GM12878 (cell line): Measurements from ENCODE around the gene FRMPD2. TPM values are rescaled to one million over a fixed set of nuclear protein-coding genes. Genes with fewer than 3 reads are reported as not detected.

Experiments
- BACH1 ChIP-seq: fragments of 450-650 bp; IDR thresholded peaks from 2 replicates; pipeline ENCODE4 v1.6.1; 2017; ENCODE audit warnings: mild to moderate bottlenecking, borderline replicate concordance
- BMI1 ChIP-seq: fragments of 450-650 bp; IDR thresholded peaks from 2 replicates; pipeline ENCODE4 v1.6.1; 2016; ENCODE audit warnings: mild to moderate bottlenecking, moderate library complexity, borderline replicate concordance
- DPF2 ChIP-seq: fragments of 450-650 bp; IDR thresholded peaks from 2 replicates; pipeline ENCODE4 v1.6.1; 2017; ENCODE audit warnings: mild to moderate bottlenecking
- FOS ChIP-seq: IDR thresholded peaks from 3 replicates; pipeline ENCODE4 v1.6.1; 2011; ENCODE audit warnings: borderline replicate concordance; ENCODE audit not compliant: insufficient read length; ENCODE audit errors: extremely low read depth
- GATAD2B ChIP-seq: fragments of 450-650 bp; conservative IDR thresholded peaks from 2 replicates; pipeline ENCODE4 v1.6.1; 2017; ENCODE audit warnings: low read depth, mild to moderate bottlenecking, moderate library complexity
- HDAC6 ChIP-seq: fragments of 200-600 bp; sonication (generic); IDR thresholded peaks from one replicate; pipeline ENCODE4 v1.8.0; 2017; ENCODE audit warnings: antibody characterized with exemption; ENCODE audit not compliant: unreplicated experiment
- IKZF2 ChIP-seq, 2 experiments: fragments of 450-650 bp; IDR thresholded peaks; 2 replicates each; pipeline ENCODE4 v1.6.1; 2017; ENCODE audit warnings: mild to moderate bottlenecking in 2 of 2, moderate library complexity in 2 of 2
- NFXL1 ChIP-seq: fragments of 450-650 bp; IDR thresholded peaks from 2 replicates; pipeline ENCODE4 v1.6.1; 2017; ENCODE audit warnings: antibody characterized with exemption, mild to moderate bottlenecking, borderline replicate concordance
- SMAD5 ChIP-seq: IDR thresholded peaks from 2 replicates; pipeline ENCODE4 v1.6.1; 2016; ENCODE audit warnings: antibody characterized with exemption, low read depth
- SP1 ChIP-seq: IDR thresholded peaks from one replicate; pipeline ENCODE4 v1.6.1; 2011; ENCODE audit warnings: low read depth, low read length
- SREBF2 ChIP-seq: IDR thresholded peaks from 2 replicates; pipeline ENCODE4 v1.6.1; 2012; ENCODE audit warnings: mild to moderate bottlenecking, low read length
- YBX1 ChIP-seq: fragments of 450-650 bp; IDR thresholded peaks from 2 replicates; pipeline ENCODE4 v1.6.1; 2016; ENCODE audit warnings: antibody characterized with exemption
- ZNF274 ChIP-seq: IDR thresholded peaks from one replicate; pipeline ENCODE4 v1.8.0; 2011; ENCODE audit not compliant: insufficient read length, insufficient read depth
- ZZZ3 ChIP-seq: IDR thresholded peaks from 2 replicates; pipeline ENCODE4 v1.6.1; 2011; ENCODE audit warnings: low read depth; ENCODE audit not compliant: control insufficient read depth, insufficient read length
- polyA plus RNA-seq, 11 experiments: library from polyadenylated mRNA; depleted of rRNA in 4 of 11; unstranded in 6 of 11; stranded (reverse) in 5 of 11; fragments of >200 nt; fragmentation: Nextera tagmentation in 4 of 11; fragmentation: Illumina TruSeq in 1 of 11; extraction: Ambion mirVana in 4 of 11; extraction: Trizol in 1 of 11; gene quantifications; 1 replicate in 1 of 11; 2 replicates in 10 of 11; pipeline versions ENCODE4 v1.2.1 to v1.2.3, GENCODE V29; 2011 to 2016; ENCODE audit warnings: inconsistent platforms in 2 of 11, missing spikeins in 2 of 11, low read depth in 1 of 11
- total RNA-seq, 4 experiments: library from RNA; depleted of rRNA in 3 of 4; stranded (reverse); fragments of >200 nt in 3 of 4; fragmentation: Illumina TruSeq in 1 of 4; extraction: Trizol in 1 of 4; gene quantifications; 2 replicates each; pipeline versions ENCODE4 v1.2.1 to v1.2.3, GENCODE V29; 2013 to 2021
- TF ChIP-seq, protein P1 (sequence below): fragments of 450-650 bp; IDR thresholded peaks from 2 replicates; pipeline ENCODE4 v1.6.1; 2017; ENCODE audit warnings: mild to moderate bottlenecking, moderate library complexity
- TF ChIP-seq, protein P2 (sequence below): fragments of 450-650 bp; IDR thresholded peaks from 2 replicates; pipeline ENCODE4 v1.6.1; 2017; ENCODE audit warnings: low read depth, mild to moderate bottlenecking, moderate library complexity
- TF ChIP-seq, protein P3 (sequence below): IDR thresholded peaks from 2 replicates; pipeline ENCODE4 v1.6.1; 2011; ENCODE audit warnings: mild to moderate bottlenecking, low read depth, low read length, moderate library complexity; ENCODE audit not compliant: insufficient replicate concordance
- TF ChIP-seq, protein P4 (sequence below): fragments of 450-650 bp; formaldehyde crosslinking; IDR thresholded peaks from 2 replicates; pipeline ENCODE4 v1.4.0; 2020; ENCODE audit warnings: mild to moderate bottlenecking, moderate library complexity
- TF ChIP-seq, protein P5 (sequence below): fragments of 450-650 bp; IDR thresholded peaks from 2 replicates; pipeline ENCODE4 v1.6.1; 2018; ENCODE audit warnings: borderline replicate concordance, mild to moderate bottlenecking; ENCODE audit not compliant: partially characterized antibody

FRMPD2 gene
- total and polyA plus RNA-seq, 10 of the 15 experiments (the other 5 are each of a cell fraction or from before 2014, with no cell fraction given): 0.38 to 5.7 (median 1.4) TPM

DNA sequence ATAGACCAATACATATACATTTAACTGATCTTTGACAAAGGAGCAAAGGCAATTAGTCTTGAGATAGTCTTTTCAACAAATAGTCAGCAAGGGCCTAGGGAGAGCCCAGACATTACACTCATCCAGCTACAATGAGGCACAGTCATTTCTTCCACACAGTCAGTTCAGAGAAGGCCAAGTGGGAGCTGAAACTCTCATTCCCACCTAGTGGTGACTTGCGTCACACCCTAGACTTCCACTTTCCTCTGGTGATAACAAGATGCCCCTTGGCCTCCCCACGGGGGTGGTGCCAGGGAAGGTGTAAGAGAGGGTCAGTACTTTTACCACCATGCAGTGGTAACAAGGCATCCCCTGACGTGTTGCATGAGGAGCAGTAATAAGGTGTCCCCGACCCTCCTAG, 8.0 kb downstream of the FRMPD2 start (continued):
- TF ChIP-seq FOS (no peak), GATAD2B (no peak), BACH1 (no peak), YBX1 (no peak), IKZF2 (IDR thresholded peaks at IDR 0.05) (peak; percentile 30 to 36; a peak in 3 of 4 replicates), BMI1 (no peak), HDAC6 (no peak), SMAD5 (no peak), SP1 (no peak), ZZZ3 (no peak), ZNF274 (no peak), DPF2 (no peak), SREBF2 (no peak), NFXL1 (no peak)
- TF ChIP-seq, protein P1, sequence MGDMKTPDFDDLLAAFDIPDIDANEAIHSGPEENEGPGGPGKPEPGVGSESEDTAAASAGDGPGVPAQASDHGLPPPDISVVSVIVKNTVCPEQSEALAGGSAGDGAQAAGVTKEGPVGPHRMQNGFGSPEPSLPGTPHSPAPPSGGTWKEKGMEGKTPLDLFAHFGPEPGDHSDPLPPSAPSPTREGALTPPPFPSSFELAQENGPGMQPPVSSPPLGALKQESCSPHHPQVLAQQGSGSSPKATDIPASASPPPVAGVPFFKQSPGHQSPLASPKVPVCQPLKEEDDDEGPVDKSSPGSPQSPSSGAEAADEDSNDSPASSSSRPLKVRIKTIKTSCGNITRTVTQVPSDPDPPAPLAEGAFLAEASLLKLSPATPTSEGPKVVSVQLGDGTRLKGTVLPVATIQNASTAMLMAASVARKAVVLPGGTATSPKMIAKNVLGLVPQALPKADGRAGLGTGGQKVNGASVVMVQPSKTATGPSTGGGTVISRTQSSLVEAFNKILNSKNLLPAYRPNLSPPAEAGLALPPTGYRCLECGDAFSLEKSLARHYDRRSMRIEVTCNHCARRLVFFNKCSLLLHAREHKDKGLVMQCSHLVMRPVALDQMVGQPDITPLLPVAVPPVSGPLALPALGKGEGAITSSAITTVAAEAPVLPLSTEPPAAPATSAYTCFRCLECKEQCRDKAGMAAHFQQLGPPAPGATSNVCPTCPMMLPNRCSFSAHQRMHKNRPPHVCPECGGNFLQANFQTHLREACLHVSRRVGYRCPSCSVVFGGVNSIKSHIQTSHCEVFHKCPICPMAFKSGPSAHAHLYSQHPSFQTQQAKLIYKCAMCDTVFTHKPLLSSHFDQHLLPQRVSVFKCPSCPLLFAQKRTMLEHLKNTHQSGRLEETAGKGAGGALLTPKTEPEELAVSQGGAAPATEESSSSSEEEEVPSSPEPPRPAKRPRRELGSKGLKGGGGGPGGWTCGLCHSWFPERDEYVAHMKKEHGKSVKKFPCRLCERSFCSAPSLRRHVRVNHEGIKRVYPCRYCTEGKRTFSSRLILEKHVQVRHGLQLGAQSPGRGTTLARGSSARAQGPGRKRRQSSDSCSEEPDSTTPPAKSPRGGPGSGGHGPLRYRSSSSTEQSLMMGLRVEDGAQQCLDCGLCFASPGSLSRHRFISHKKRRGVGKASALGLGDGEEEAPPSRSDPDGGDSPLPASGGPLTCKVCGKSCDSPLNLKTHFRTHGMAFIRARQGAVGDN: no peak
- TF ChIP-seq, protein P2, sequence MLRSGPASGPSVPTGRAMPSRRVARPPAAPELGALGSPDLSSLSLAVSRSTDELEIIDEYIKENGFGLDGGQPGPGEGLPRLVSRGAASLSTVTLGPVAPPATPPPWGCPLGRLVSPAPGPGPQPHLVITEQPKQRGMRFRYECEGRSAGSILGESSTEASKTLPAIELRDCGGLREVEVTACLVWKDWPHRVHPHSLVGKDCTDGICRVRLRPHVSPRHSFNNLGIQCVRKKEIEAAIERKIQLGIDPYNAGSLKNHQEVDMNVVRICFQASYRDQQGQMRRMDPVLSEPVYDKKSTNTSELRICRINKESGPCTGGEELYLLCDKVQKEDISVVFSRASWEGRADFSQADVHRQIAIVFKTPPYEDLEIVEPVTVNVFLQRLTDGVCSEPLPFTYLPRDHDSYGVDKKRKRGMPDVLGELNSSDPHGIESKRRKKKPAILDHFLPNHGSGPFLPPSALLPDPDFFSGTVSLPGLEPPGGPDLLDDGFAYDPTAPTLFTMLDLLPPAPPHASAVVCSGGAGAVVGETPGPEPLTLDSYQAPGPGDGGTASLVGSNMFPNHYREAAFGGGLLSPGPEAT: no peak
- TF ChIP-seq, protein P3, sequence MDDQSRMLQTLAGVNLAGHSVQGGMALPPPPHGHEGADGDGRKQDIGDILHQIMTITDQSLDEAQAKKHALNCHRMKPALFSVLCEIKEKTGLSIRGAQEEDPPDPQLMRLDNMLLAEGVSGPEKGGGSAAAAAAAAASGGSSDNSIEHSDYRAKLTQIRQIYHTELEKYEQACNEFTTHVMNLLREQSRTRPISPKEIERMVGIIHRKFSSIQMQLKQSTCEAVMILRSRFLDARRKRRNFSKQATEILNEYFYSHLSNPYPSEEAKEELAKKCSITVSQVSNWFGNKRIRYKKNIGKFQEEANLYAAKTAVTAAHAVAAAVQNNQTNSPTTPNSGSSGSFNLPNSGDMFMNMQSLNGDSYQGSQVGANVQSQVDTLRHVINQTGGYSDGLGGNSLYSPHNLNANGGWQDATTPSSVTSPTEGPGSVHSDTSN: no peak
- TF ChIP-seq, protein P4, sequence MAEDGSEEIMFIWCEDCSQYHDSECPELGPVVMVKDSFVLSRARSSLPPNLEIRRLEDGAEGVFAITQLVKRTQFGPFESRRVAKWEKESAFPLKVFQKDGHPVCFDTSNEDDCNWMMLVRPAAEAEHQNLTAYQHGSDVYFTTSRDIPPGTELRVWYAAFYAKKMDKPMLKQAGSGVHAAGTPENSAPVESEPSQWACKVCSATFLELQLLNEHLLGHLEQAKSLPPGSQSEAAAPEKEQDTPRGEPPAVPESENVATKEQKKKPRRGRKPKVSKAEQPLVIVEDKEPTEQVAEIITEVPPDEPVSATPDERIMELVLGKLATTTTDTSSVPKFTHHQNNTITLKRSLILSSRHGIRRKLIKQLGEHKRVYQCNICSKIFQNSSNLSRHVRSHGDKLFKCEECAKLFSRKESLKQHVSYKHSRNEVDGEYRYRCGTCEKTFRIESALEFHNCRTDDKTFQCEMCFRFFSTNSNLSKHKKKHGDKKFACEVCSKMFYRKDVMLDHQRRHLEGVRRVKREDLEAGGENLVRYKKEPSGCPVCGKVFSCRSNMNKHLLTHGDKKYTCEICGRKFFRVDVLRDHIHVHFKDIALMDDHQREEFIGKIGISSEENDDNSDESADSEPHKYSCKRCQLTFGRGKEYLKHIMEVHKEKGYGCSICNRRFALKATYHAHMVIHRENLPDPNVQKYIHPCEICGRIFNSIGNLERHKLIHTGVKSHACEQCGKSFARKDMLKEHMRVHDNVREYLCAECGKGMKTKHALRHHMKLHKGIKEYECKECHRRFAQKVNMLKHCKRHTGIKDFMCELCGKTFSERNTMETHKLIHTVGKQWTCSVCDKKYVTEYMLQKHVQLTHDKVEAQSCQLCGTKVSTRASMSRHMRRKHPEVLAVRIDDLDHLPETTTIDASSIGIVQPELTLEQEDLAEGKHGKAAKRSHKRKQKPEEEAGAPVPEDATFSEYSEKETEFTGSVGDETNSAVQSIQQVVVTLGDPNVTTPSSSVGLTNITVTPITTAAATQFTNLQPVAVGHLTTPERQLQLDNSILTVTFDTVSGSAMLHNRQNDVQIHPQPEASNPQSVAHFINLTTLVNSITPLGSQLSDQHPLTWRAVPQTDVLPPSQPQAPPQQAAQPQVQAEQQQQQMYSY (CRISPR knock-in tag): no peak
- TF ChIP-seq, protein P5, sequence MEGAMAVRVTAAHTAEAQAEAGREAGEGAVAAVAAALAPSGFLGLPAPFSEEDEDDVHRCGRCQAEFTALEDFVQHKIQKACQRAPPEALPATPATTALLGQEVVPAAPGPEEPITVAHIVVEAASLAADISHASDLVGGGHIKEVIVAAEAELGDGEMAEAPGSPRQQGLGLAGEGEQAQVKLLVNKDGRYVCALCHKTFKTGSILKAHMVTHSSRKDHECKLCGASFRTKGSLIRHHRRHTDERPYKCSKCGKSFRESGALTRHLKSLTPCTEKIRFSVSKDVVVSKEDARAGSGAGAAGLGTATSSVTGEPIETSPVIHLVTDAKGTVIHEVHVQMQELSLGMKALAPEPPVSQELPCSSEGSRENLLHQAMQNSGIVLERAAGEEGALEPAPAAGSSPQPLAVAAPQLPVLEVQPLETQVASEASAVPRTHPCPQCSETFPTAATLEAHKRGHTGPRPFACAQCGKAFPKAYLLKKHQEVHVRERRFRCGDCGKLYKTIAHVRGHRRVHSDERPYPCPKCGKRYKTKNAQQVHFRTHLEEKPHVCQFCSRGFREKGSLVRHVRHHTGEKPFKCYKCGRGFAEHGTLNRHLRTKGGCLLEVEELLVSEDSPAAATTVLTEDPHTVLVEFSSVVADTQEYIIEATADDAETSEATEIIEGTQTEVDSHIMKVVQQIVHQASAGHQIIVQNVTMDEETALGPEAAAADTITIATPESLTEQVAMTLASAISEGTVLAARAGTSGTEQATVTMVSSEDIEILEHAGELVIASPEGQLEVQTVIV: no peak
